Prostate gland (tissue), 2 donors: ENCODE results near the gene CXADR.

Experiments
- POLR2A ChIP-seq: fragments of 450-650 bp; IDR thresholded peaks from one replicate; pipeline ENCODE4 v1.6.1; 2016; ENCODE audit warnings: antibody characterized with exemption, mild to moderate bottlenecking
- TF ChIP-seq, protein P1 (sequence below), 4 experiments: fragments of 200-600 bp in 2 of 4; fragments of 450-650 bp in 2 of 4; sonication (generic) in 2 of 4; IDR thresholded peaks; 1 replicate in 3 of 4; 2 replicates in 1 of 4; pipeline ENCODE4 v1.5.1; 2016 to 2019; ENCODE audit warnings: antibody characterized with exemption in 4 of 4, mild to moderate bottlenecking in 2 of 4, moderate library complexity in 2 of 4

GRCh38 chr21:17598437-17598836, 85.6 kb downstream of the CXADR start:
- TF ChIP-seq, protein P1, sequence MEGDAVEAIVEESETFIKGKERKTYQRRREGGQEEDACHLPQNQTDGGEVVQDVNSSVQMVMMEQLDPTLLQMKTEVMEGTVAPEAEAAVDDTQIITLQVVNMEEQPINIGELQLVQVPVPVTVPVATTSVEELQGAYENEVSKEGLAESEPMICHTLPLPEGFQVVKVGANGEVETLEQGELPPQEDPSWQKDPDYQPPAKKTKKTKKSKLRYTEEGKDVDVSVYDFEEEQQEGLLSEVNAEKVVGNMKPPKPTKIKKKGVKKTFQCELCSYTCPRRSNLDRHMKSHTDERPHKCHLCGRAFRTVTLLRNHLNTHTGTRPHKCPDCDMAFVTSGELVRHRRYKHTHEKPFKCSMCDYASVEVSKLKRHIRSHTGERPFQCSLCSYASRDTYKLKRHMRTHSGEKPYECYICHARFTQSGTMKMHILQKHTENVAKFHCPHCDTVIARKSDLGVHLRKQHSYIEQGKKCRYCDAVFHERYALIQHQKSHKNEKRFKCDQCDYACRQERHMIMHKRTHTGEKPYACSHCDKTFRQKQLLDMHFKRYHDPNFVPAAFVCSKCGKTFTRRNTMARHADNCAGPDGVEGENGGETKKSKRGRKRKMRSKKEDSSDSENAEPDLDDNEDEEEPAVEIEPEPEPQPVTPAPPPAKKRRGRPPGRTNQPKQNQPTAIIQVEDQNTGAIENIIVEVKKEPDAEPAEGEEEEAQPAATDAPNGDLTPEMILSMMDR (IDR thresholded peaks at IDR 0.05) = no peak
- TF ChIP-seq POLR2A = no peak
